GM19193 (cell line): Measurements from ENCODE around the gene GTF2A1L.

Source experiments
- POLR2A ChIP-seq: IDR thresholded peaks from 4 replicates; pipeline ENCODE4 v1.6.1; 2011; ENCODE audit not compliant: insufficient read depth, insufficient read length; ENCODE audit errors: extremely low read depth

GTF2A1L gene

GRCh38 chr2:48685126-48685525, 67.5 kb downstream of the GTF2A1L start:
- TF ChIP-seq POLR2A: no peak

DNA sequence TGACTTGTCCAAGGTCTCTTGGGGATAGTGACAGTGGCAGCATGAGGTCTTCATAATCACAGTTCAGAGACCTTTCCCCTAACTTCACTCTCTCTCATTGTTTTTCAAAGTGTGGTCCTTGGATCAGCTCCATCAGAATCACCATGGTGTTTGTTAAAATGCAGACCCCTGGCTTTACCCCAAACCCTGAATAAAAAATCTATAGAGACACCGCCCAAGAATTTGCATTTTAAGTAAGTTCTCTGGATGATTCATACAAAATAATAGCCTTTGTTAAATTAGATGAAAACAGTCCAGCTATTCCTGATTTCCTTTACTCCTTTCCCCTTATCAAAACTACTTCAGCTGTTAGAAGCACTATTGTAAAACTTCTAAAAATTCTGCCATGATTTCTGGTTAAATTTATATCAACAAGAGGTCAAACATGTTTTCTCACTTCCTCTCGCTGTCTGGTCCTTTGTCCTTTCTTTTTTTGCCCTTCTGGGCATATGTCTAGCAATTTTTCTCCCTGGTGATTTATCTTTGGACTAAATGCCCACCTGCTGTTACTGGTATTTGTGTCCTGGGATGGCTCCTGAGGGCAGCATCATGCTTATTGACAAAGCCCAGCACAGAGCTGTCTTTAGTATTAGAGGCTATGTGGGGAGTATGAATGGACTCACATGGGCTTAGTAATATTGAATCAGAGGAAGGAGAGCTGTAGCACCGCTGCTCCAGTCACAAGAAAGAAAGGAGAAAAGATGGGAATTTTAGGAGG, 74.5 kb downstream of the GTF2A1L start:
- no peak for TF ChIP-seq POLR2A

DNA sequence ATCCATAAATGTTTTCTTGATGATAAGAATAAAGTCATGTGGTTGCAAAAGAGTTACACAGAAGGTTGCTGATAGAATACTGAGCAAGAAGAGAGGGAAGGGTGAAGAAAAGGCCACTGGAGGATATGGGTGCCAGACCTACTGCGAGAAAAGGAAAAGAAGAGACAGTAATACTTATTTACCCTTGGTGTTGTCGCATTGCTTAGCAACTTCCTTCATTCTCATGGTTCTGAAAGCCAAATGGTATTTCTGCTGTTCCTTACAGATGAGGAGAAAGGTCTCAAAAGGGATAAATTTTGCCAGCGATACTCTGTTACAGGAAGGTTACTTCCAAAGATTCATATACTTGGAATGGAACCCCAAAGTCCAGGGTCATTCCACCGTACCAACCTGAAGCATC, 75.4 kb downstream of the GTF2A1L start:
- TF ChIP-seq POLR2A: no peak

DNA sequence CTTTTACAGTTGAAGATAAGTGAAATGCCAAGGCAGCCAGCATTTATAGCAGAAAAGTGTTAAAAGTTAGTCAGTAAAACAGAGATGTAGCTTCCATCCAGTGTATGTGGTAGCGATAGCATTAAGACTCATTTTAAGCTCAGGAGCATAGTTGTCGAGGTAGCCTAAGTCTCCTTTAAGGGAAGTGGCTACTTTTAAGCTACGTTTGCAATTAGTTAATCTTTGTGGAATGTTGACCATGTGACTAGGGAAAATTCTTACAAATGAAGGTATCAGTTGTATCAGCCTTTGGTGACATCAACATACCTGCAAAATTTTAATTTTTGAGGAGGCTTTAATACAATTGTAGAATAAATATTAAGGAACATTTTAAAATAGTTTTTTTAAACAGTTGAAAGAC, 76.0 kb downstream of the GTF2A1L start:
- no peak for TF ChIP-seq POLR2A

DNA sequence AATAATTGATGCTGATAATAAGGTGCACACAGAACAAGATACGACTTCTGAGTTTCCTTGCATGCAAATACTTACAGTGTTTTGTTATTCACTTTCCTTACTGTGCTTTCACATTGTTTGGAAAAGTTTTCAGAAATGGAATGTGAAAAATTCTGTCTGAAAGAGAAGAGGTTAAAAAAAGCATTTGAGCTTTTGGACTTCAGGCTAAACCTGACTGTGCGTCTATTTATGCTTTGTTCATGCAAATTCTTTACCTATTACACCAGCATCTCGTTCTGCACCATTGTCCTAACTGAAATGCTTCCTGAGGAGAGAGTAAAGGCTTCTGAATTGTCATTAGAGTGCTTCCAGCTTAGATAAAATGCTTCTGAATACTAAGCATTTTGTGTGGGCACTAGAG, 76.5 kb downstream of the GTF2A1L start:
- no peak for TF ChIP-seq POLR2A

GRCh38 chr2:48695991-48696390, 78.3 kb downstream of the GTF2A1L start:
- TF ChIP-seq POLR2A: no peak

- TF ChIP-seq POLR2A: no peak
These were observed 79.2 kb downstream of the GTF2A1L start for GRCh38 chr2:48696881-48697280.

DNA sequence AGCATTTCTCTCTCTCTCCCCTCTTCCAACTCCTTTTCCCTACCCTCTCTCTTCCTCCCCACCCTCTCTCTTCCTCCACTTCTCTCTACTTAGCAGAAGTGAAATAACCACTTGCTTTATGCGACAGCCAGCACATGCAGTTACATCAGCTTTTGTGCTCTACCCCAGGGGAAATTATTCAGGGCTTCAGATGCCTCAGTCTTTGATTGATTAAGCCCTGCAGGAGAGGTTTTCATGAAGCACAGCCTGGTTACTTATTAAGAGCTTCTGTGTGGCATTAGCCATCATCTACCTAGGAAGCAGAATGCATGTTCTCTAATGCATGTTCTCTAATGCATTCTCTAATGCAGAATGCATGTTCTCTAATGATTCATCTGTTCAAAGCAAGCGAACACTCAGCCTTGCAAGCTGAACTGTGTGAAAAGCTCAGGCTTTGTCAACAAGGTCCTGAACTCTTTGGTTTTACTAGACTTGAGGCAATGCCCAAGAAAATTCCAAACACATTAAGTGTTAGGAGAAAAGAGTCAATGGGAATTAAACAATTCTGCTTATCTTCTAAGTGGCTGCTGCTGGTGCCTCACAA, 81.8 kb downstream of the GTF2A1L start:
- no peak for TF ChIP-seq POLR2A

DNA sequence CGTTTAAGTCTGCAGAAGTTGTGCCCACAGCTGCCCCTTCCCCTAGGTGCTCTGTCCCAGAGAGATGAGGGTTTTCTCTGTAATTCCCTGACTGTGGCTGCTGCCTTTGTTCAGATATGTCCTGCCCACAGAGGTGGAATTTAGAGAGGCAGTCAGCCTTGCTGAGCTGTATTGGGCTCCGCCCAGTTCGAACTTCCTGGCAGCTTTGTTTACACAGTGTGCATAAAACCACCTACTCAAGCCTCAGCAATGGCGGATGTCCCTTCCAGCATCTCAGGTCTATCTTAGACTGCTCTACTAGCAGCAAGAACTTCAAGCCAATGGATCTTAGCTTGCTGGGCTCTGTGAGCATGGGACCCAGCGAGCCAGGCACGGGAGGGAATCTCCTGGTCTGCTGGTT, 89.8 kb downstream of the GTF2A1L start:
- no peak for TF ChIP-seq POLR2A

GRCh38 chr2:48709096-48710034, 91.7 kb downstream of the GTF2A1L start:
- TF ChIP-seq POLR2A: no peak

- TF ChIP-seq POLR2A: no peak
These were observed 93.7 kb downstream of the GTF2A1L start for GRCh38 chr2:48711343-48711742.

DNA sequence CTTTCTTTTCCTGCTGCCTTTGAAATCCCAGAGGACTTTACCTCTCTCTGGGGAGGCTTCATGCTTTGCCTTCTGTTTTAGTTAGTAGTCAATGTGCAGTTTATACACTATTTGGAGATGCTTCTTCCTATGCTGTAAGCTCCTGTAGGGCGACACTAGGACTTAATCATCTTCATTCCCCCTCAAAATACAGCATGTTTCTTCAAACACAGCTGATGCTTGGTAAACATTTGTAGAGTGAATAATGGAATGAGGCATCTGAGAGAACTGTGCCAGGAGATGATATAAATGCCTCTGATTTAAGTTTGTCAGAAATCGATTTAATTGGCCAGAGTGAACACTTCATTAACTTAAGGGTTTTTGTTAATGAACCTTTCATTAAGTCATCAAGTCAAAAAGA, 94.5 kb downstream of the GTF2A1L start:
- no peak for TF ChIP-seq POLR2A

DNA sequence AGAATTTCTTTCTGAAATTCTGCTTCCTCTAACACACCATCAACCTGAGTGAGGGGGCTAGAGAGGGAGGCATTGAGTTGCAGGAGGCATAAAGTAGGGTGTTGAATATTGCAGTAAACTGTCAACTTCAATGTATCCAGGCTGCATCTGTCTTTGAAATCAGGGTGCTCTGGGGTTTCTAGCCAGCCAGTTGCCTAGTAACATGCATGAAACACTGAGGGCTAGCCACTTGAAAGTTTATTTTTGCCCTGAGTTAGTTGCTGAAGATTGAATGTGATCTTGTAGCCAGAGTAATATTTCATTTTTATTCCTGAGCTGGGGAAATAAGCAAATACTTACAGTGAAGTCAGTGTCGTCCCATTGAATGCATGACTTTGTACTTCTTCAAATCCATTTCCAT, 96.0 kb downstream of the GTF2A1L start:
- no peak for TF ChIP-seq POLR2A

- TF ChIP-seq POLR2A: no peak
These were observed 96.6 kb downstream of the GTF2A1L start for GRCh38 chr2:48714245-48714644.
